ENCODE measurements around the gene OCSTAMP.

OCSTAMP gene

GRCh38 chr20:46546936-46547335 lies 3.5 kb downstream of the OCSTAMP start:
- Histone ChIP-seq H3K4me2 (ENCODE audit: low read length) (no peak overlapping the region), H3K9me2 (ENCODE audit: low read depth, low read length) (no peaks in the 10 kb centered on the region), H3K9ac (ENCODE audit: low read length) (no peak overlapping the region), H3K27ac (ENCODE audit: low read depth, low read length, poor library complexity, severe bottlenecking) (no peak overlapping the region), H3K9me3 (ENCODE audit: low read length) (no peaks in the 10 kb centered on the region), H2AFZ (ENCODE audit: low read length) (no peak overlapping the region), H3K36me3 (ENCODE audit: insufficient read depth, low read length) (no peaks in the 10 kb centered on the region), H3K79me2 (ENCODE audit: insufficient read depth, low read length) (no peaks in the 10 kb centered on the region), H3K4me1 (ENCODE audit: insufficient read depth, low read length, severe bottlenecking) (no peaks in the 10 kb centered on the region), H3K4me3 (ENCODE audit: low read depth, low read length, poor library complexity, severe bottlenecking) (no peak overlapping the region), H3K27me3 (ENCODE audit: insufficient read depth, low read length) (no peaks in the 10 kb centered on the region), H4K20me1 (ENCODE audit: insufficient read depth, low read length) (no peaks in the 10 kb centered on the region), H3F3A (ENCODE audit: insufficient read depth, low read length) (no peaks in the 10 kb centered on the region)
- TF ChIP-seq EZH2 (IDR thresholded peaks at IDR 0.05; ENCODE audit: borderline replicate concordance, low read length) (no peak), CTCF (IDR thresholded peaks at IDR 0.05; ENCODE audit: low read length) (no peak)

GRCh38 chr20:46546298-46546697 lies 4.2 kb downstream of the OCSTAMP start:
- Histone ChIP-seq H3K9ac (ENCODE audit: low read length) (no peak overlapping the region), H3K27me3 (ENCODE audit: insufficient read depth, low read length) (no peaks in the 10 kb centered on the region), H3K4me1 (ENCODE audit: insufficient read depth, low read length, severe bottlenecking) (no peaks in the 10 kb centered on the region)

GRCh38 chr20:46545827-46546138 lies 4.7 kb downstream of the OCSTAMP start:
- Histone ChIP-seq H3K79me2 (ENCODE audit: insufficient read depth, low read length) (no peaks in the 10 kb centered on the region), H3K9me3 (ENCODE audit: low read length) (no peaks in the 10 kb centered on the region), H3K4me2 (ENCODE audit: low read length) (no peak overlapping the region), H3K4me1 (ENCODE audit: insufficient read depth, low read length, severe bottlenecking) (no peaks in the 10 kb centered on the region), H3K27ac (ENCODE audit: low read depth, low read length, poor library complexity, severe bottlenecking) (no peak overlapping the region), H3F3A (ENCODE audit: insufficient read depth, low read length) (no peaks in the 10 kb centered on the region), H3K4me3 (ENCODE audit: low read depth, low read length, poor library complexity, severe bottlenecking) (no peak overlapping the region), H3K36me3 (ENCODE audit: insufficient read depth, low read length) (no peaks in the 10 kb centered on the region), H2AFZ (ENCODE audit: low read length) (no peak overlapping the region), H3K27me3 (ENCODE audit: insufficient read depth, low read length) (no peaks in the 10 kb centered on the region), H3K9me2 (ENCODE audit: low read depth, low read length) (no peaks in the 10 kb centered on the region), H4K20me1 (ENCODE audit: insufficient read depth, low read length) (no peaks in the 10 kb centered on the region), H3K9ac (ENCODE audit: low read length) (no peak overlapping the region)
- TF ChIP-seq CTCF (IDR thresholded peaks at IDR 0.05; ENCODE audit: low read length) (no peak), EZH2 (IDR thresholded peaks at IDR 0.05; ENCODE audit: borderline replicate concordance, low read length) (no peak)

More at GRCh38 chr20:46546298-46546697, 4.2 kb downstream of the OCSTAMP start:
- Histone ChIP-seq H3K79me2 (ENCODE audit: insufficient read depth, low read length) (no peaks in the 10 kb centered on the region), H4K20me1 (ENCODE audit: insufficient read depth, low read length) (no peaks in the 10 kb centered on the region), H3K9me3 (ENCODE audit: low read length) (no peaks in the 10 kb centered on the region), H3K36me3 (ENCODE audit: insufficient read depth, low read length) (no peaks in the 10 kb centered on the region), H3K9me2 (ENCODE audit: low read depth, low read length) (no peaks in the 10 kb centered on the region), H3K4me3 (ENCODE audit: low read depth, low read length, poor library complexity, severe bottlenecking) (no peak overlapping the region), H3K4me2 (ENCODE audit: low read length) (no peak overlapping the region), H3F3A (ENCODE audit: insufficient read depth, low read length) (no peaks in the 10 kb centered on the region), H3K27ac (ENCODE audit: low read depth, low read length, poor library complexity, severe bottlenecking) (no peak overlapping the region), H2AFZ (ENCODE audit: low read length) (no peak overlapping the region)
- TF ChIP-seq EZH2 (IDR thresholded peaks at IDR 0.05; ENCODE audit: borderline replicate concordance, low read length) = no peak
- TF ChIP-seq CTCF (IDR thresholded peaks at IDR 0.05; ENCODE audit: low read length) = no peak
